Measurements from ENCODE around the gene TNRC6A. TPM values are rescaled to one million over a fixed set of nuclear protein-coding genes. Genes with fewer than 3 reads are reported as not detected.

Gene TNRC6A
- total RNA-seq, 1 experiment from 2014 or later: 41.6 TPM

DNA sequence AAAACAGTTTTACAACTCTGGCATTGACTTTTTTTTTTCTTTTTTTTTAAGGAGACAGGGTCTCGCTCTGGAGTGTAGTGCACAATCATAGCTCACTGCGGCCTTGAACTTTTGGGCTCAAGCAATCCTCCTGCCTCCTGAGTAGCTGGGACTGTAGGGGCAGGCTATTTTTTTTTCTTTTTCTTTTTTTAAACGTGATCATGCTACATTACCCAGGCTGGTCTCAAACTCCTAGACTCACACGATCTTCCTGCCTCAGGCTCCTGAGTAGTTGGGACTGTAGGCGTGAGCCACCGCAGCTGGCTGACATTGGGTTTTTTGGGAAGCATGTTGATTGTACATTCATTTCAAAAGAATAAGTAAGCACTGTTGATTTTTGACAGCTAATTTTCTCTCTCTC lies 32.1 kb downstream of the TNRC6A start:
- DNase-seq (ENCODE audit: unreplicated experiment): no peak
- TF ChIP-seq, protein P1, sequence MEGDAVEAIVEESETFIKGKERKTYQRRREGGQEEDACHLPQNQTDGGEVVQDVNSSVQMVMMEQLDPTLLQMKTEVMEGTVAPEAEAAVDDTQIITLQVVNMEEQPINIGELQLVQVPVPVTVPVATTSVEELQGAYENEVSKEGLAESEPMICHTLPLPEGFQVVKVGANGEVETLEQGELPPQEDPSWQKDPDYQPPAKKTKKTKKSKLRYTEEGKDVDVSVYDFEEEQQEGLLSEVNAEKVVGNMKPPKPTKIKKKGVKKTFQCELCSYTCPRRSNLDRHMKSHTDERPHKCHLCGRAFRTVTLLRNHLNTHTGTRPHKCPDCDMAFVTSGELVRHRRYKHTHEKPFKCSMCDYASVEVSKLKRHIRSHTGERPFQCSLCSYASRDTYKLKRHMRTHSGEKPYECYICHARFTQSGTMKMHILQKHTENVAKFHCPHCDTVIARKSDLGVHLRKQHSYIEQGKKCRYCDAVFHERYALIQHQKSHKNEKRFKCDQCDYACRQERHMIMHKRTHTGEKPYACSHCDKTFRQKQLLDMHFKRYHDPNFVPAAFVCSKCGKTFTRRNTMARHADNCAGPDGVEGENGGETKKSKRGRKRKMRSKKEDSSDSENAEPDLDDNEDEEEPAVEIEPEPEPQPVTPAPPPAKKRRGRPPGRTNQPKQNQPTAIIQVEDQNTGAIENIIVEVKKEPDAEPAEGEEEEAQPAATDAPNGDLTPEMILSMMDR (IDR thresholded peaks at IDR 0.05; ENCODE audit: unreplicated experiment): no peak
- Mint-ChIP-seq H3K27ac (ENCODE audit: low read depth, unreplicated experiment) (no peak overlapping the region), H3K9me3 (ENCODE audit: unreplicated experiment) (no peaks in the 10 kb centered on the region), H3K36me3 (ENCODE audit: insufficient read depth, unreplicated experiment) (peaks cover 26% of the 10 kb centered on the region), H3K4me1 (ENCODE audit: insufficient read depth, unreplicated experiment) (peaks cover 7% of the 10 kb centered on the region), H3K4me3 (ENCODE audit: unreplicated experiment) (no peak overlapping the region), H3K27me3 (ENCODE audit: insufficient read depth, unreplicated experiment) (no peaks in the 10 kb centered on the region)
- intact Hi-C loops (cut with micrococcal nuclease): no loop called here
- no TSS peak for BruUV-seq (replicated peaks)
- CTCF ChIA-PET: interaction anchor here (0.6 to 2.4 kb wide), 5 partner anchors 12 to 181 kb away, joined by 3 to 7 read pairs (median 3); no protein-coding TSS in a partner anchor
- POLR2A ChIA-PET: no interaction called here

DNA sequence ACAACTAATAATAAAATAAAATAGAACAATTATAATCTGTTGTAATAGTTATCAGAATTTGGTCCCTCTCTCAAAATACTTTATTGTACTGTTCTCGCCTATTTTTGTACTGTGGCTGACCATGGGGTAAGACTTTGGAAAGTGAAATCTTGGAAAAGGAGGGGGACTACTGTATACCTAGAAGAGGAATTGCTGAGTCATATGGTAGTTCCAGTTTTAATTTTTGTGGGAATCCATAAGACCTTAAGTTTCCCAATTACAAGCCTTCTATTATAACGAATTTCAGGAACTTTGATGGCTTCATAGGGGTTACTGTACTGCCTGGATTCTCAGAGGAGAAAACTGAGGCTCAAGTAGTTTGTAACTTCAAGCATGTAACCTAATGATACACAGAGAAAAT lies 35.5 kb downstream of the TNRC6A start:
- Mint-ChIP-seq H3K4me3 (ENCODE audit: unreplicated experiment) (no peak overlapping the region), H3K27ac (ENCODE audit: low read depth, unreplicated experiment) (no peak overlapping the region), H3K27me3 (ENCODE audit: insufficient read depth, unreplicated experiment) (no peaks in the 10 kb centered on the region), H3K4me1 (ENCODE audit: insufficient read depth, unreplicated experiment) (peaks cover 13% of the 10 kb centered on the region), H3K9me3 (ENCODE audit: unreplicated experiment) (no peaks in the 10 kb centered on the region), H3K36me3 (ENCODE audit: insufficient read depth, unreplicated experiment) (peaks cover 39% of the 10 kb centered on the region)
- ChIA-PET CTCF (no interaction called here), POLR2A (interaction anchor here (0.6 kb wide), 1 partner anchor 10 kb away, joined by 3 read pairs; no protein-coding TSS in a partner anchor)
- intact Hi-C loops (cut with micrococcal nuclease): no loop called here
- no peak for DNase-seq (ENCODE audit: unreplicated experiment)
- TF ChIP-seq, protein P1 (IDR thresholded peaks at IDR 0.05; ENCODE audit: unreplicated experiment): no peak
- no TSS peak for BruUV-seq (replicated peaks)

DNA sequence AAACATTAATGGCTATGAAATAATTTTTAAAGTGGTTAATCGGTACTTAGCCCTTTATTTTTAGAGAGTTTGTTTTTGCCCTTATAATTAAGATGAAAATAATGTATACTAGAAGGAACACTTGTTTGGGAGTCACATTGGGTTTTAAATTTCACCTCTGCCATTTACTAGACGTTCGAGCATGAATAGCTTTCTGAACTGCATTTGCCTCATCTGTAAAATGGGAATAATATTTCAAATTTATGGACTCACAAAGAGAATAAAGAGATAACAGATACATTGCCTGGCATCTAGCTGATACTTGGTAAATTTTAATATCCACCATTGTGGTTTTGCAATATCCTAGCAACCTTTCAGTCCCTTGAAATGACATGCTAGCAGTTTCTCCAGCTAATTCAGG lies 36.6 kb downstream of the TNRC6A start:
- ChIA-PET POLR2A (interaction anchor here (1.7 kb wide), 1 partner anchor 67 kb away, joined by 7 read pairs; no protein-coding TSS in a partner anchor), CTCF (interaction anchor here (0.6 to 0.7 kb wide), 2 partner anchors 18 to 36 kb away, joined by 3 read pairs; no protein-coding TSS in a partner anchor)
- Mint-ChIP-seq H3K36me3 (ENCODE audit: insufficient read depth, unreplicated experiment) (peaks cover 41% of the 10 kb centered on the region), H3K27ac (ENCODE audit: low read depth, unreplicated experiment) (no peak overlapping the region), H3K27me3 (ENCODE audit: insufficient read depth, unreplicated experiment) (no peaks in the 10 kb centered on the region), H3K4me3 (ENCODE audit: unreplicated experiment) (no peak overlapping the region), H3K9me3 (ENCODE audit: unreplicated experiment) (no peaks in the 10 kb centered on the region), H3K4me1 (ENCODE audit: insufficient read depth, unreplicated experiment) (peaks cover 22% of the 10 kb centered on the region)
- DNase-seq (ENCODE audit: unreplicated experiment): no peak
- intact Hi-C loops (cut with micrococcal nuclease): no loop called here
- BruUV-seq (replicated peaks): no TSS peak
- TF ChIP-seq, protein P1 (IDR thresholded peaks at IDR 0.05; ENCODE audit: unreplicated experiment): no peak

DNA sequence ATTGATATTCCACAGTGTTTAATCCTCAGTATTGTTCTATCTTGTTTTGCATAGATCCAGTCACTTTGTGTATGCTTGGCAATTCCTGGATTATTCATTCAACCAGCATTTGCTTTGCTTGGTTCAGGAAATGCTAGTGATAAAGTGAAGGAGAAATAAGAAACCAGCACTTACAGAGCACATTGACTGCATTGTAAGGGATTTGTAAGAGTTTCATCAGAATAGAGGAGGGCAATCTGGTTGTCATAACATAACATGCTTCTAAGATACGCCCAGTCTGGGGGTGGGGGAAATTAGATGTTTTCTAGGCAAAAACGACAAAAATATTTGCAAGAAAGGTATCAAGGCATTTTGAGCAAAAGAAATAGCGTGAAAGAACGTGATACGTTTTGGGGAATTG lies 40.4 kb downstream of the TNRC6A start:
- no peaks in the 10 kb centered on the region for H3K9me3 Mint-ChIP-seq (ENCODE audit: unreplicated experiment)
- H3K4me1 Mint-ChIP-seq (ENCODE audit: insufficient read depth, unreplicated experiment): peaks cover 27% of the 10 kb centered on the region
- no peak overlapping the region for H3K4me3 Mint-ChIP-seq (ENCODE audit: unreplicated experiment)
- ChIA-PET CTCF (no interaction called here), POLR2A (interaction anchor here (0.7 to 1.5 kb wide), 3 partner anchors 10 to 80 kb away, joined by 3 to 5 read pairs (median 4); no protein-coding TSS in a partner anchor)
- no peaks in the 10 kb centered on the region for H3K27me3 Mint-ChIP-seq (ENCODE audit: insufficient read depth, unreplicated experiment)
- peak overlapping the region; percentile 39 for H3K27ac Mint-ChIP-seq (ENCODE audit: low read depth, unreplicated experiment)
- intact Hi-C loops (cut with micrococcal nuclease): loop anchor here (10.0 kb wide), 1 partner anchor 185 kb away; no protein-coding TSS in a partner anchor
- no TSS peak for BruUV-seq (replicated peaks)
- TF ChIP-seq, protein P1 (IDR thresholded peaks at IDR 0.05; ENCODE audit: unreplicated experiment): no peak
- peaks cover 18% of the 10 kb centered on the region for H3K36me3 Mint-ChIP-seq (ENCODE audit: insufficient read depth, unreplicated experiment)
- DNase-seq (ENCODE audit: unreplicated experiment): no peak

Measured in MCF 10A (cell line).